ENCODE data around the gene CAPS. TPM values are rescaled to one million over a fixed set of nuclear protein-coding genes. Genes with fewer than 3 reads are reported as not detected.
"Not testable (repeated sequence)": the region's sequence is repeated elsewhere in the genome, so short reads cannot be mapped to it uniquely, and the experiment has no call there.

CAPS gene
- total RNA-seq, 3 donors from 2014 or later, result 9.4 to 19.0 (median 16.4) TPM

GRCh38 chr19:5958074-5958850 lies 44.2 kb downstream of the CAPS start:
- H3K27ac ChIP-seq, result no peak overlapping the region
- H3K4me3 ChIP-seq, result no peak overlapping the region
- H3K27me3 ChIP-seq, result no peaks in the 10 kb centered on the region
- no peaks in the 10 kb centered on the region for H3K9me3 ChIP-seq
- intact Hi-C loops (cut with DNase I; ENCODE audit: low total_unique reads), result no loop called here
- TF ChIP-seq CTCF (IDR thresholded peaks at IDR 0.05) (no peak), POLR2AphosphoS5 (IDR thresholded peaks at IDR 0.05) (no peak), POLR2A (IDR thresholded peaks at IDR 0.05) (no peak)
- DNase-seq (ENCODE audit: low spot score in 2 of 2), result no peak
- H3K36me3 ChIP-seq, result no peaks in the 10 kb centered on the region
- H3K4me1 ChIP-seq, result peaks cover 0 to 18% of the 10 kb centered on the region in 2 donors

GRCh38 chr19:5958851-5959122 lies 44.7 kb downstream of the CAPS start:
- peaks cover 0 to 17% of the 10 kb centered on the region in 2 donors for H3K4me1 ChIP-seq
- no peak for TF ChIP-seq CTCF (IDR thresholded peaks at IDR 0.05)
- TF ChIP-seq POLR2AphosphoS5 (IDR thresholded peaks at IDR 0.05), result no peak
- no peak for TF ChIP-seq POLR2A (IDR thresholded peaks at IDR 0.05)
- H3K4me3 ChIP-seq, result no peak overlapping the region
- H3K27me3 ChIP-seq, result no peaks in the 10 kb centered on the region
- no peaks in the 10 kb centered on the region for H3K36me3 ChIP-seq
- no peak overlapping the region for H3K27ac ChIP-seq
- H3K9me3 ChIP-seq, result no peaks in the 10 kb centered on the region
- intact Hi-C loops (cut with DNase I; ENCODE audit: low total_unique reads), result no loop called here
- DNase-seq (ENCODE audit: low spot score in 2 of 2), result no peak

DNA sequence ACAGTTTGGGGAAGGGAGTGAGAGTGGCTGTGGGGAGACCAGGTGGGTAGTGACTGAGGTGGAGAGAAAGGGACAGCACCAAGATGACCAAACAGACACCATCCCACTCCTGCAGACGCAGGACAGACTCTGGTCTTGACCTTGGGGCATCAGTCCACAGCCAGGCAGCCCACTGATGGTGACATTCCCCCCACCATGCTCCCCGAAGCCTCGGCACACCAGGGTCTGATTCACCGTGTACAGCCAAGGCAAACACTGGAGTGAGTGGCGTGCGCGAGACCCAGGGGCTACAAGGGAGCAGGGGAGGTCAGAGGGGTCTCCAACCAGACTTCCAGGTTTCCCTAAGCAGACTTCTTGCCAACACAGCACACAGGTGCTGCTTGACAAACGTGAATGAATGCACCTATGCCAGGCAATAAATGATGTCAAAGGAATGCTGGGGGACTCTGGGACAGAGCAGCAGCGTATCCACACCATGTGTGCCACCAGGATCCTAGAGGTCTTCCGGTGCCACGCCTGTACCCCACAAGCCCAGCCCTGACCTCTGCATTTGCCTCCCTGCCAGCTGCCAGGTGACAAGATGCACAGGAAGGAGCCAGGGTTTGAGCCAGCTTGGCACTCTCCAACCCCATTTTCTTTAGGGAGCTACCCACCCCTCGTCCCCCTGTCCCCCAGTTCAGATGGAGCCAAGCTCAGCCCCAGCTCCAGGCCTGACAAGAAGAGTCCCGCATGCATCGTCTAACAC lies 45.4 kb downstream of the CAPS start:
- TF ChIP-seq CTCF (IDR thresholded peaks at IDR 0.05) (no peak), POLR2AphosphoS5 (IDR thresholded peaks at IDR 0.05) (no peak), POLR2A (IDR thresholded peaks at IDR 0.05) (no peak)
- DNase-seq (ENCODE audit: low spot score in 2 of 2), result no peak
- Histone ChIP-seq H3K4me1 (peaks cover 0 to 11% of the 10 kb centered on the region in 2 donors), H3K4me3 (no peak overlapping the region), H3K36me3 (no peaks in the 10 kb centered on the region), H3K27me3 (no peaks in the 10 kb centered on the region), H3K9me3 (no peaks in the 10 kb centered on the region), H3K27ac (peak overlapping the region in 1 of 2 donors; percentile 70)
- intact Hi-C loops (cut with DNase I; ENCODE audit: low total_unique reads), result no loop called here

- intact Hi-C loops (cut with DNase I; ENCODE audit: low total_unique reads), result no loop called here
- Histone ChIP-seq H3K36me3 (no peaks in the 10 kb centered on the region), H3K27me3 (no peaks in the 10 kb centered on the region), H3K4me3 (no peak overlapping the region), H3K4me1 (peaks cover 0 to 11% of the 10 kb centered on the region in 2 donors), H3K27ac (peak overlapping the region in 1 of 2 donors; percentile 70), H3K9me3 (no peaks in the 10 kb centered on the region)
- no peak for DNase-seq (ENCODE audit: low spot score in 2 of 2)
- TF ChIP-seq POLR2AphosphoS5 (IDR thresholded peaks at IDR 0.05) (no peak), CTCF (IDR thresholded peaks at IDR 0.05) (no peak), POLR2A (IDR thresholded peaks at IDR 0.05) (no peak)
These were observed 46.2 kb downstream of the CAPS start for GRCh38 chr19:5960005-5961001.

DNA sequence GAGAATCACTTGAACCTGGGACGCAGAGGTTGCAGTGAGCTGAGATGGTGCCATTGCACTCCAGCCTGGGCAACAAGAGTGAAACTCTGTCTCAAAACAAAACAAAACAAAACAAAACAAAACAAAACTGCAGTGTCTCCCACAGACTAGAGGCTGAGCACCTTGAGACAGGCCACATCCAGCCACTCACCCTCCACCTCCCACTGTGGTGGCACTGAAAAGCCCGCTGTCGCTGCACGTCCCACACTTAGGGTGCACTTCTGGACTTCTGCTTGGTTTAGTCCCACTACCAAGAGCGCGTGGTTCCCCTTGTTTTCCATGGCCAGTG lies 47.6 kb downstream of the CAPS start:
- intact Hi-C loops (cut with DNase I; ENCODE audit: low total_unique reads); H3K27me3 ChIP-seq; H3K9me3 ChIP-seq; H3K36me3 ChIP-seq; DNase-seq (ENCODE audit: low spot score in 2 of 2); H3K4me3 ChIP-seq: not testable (repeated sequence)
- peaks cover 0 to 11% of the 10 kb centered on the region in 2 donors for H3K4me1 ChIP-seq
- peak overlapping the region; percentile 70 to 73 for H3K27ac ChIP-seq
